Endothelial cell of umbilical vein (primary cell): Measurements from ENCODE around the gene GHRHR. TPM values are rescaled to one million over a fixed set of nuclear protein-coding genes. Genes with fewer than 3 reads are reported as not detected.

ENCODE experiments used
- BruUV-seq: library from RNA; stranded (reverse); fragments of 400-500 nt; replicated peaks from 2 replicates; lab custom pipeline; 2021; lab: Mats Ljungman, UMichigan
- CTCF ChIA-PET: fragments of 300-600, 350-600 bp; sonication (Branson Sonifier 250); formaldehyde crosslinking; loops from one replicate; lab custom pipeline; 2021; ENCODE audit warnings: antibody characterized with exemption, inconsistent platforms; lab: Charles Lee
- POLR2A ChIA-PET: fragments of 300-600, 350-600 bp; sonication (Branson Sonifier 250); formaldehyde crosslinking; loops from one replicate; lab custom pipeline; 2021; ENCODE audit warnings: antibody characterized with exemption, inconsistent platforms; lab: Charles Lee
- DNase-seq: peaks from one replicate; pipeline ENCODE4 v3.0.0-alpha.2; 2011; ENCODE audit warnings: low read depth, low spot score
- FAIRE-seq: peaks from 2 replicates; lab custom pipeline; 2011; peaks lifted over from hg19 to GRCh38; lab: Jason Lieb, UNC
- H2AFZ ChIP-seq: 2 replicates; pipeline ENCODE4 v1.6.0; 2012; ENCODE audit warnings: low read depth, low read length, control low read depth, inconsistent platforms
- H3K27ac ChIP-seq: 2 replicates; pipeline ENCODE4 v1.5.1; 2011; ENCODE audit warnings: low read depth, mild to moderate bottlenecking, control low read depth, low read length, moderate library complexity; ENCODE audit not compliant: insufficient read depth
- H3K27me3 ChIP-seq, 2 experiments: 2 replicates each; pipeline versions ENCODE4 v1.6.0 to v1.6.1; 2011; ENCODE audit warnings: low read length in 2 of 2, mixed read lengths in 1 of 2; ENCODE audit not compliant: control insufficient read depth in 2 of 2, insufficient read depth in 2 of 2
- H3K36me3 ChIP-seq, 2 experiments: 2 replicates in 1 of 2; 3 replicates in 1 of 2; pipeline ENCODE4 v1.5.1; 2011; ENCODE audit warnings: low read length in 2 of 2, mild to moderate bottlenecking in 1 of 2, moderate library complexity in 1 of 2; ENCODE audit not compliant: control insufficient read depth in 2 of 2, insufficient read depth in 2 of 2; ENCODE audit errors: extremely low read depth in 1 of 2
- H3K4me1 ChIP-seq: 3 replicates; pipeline ENCODE4 v1.5.1; 2011; ENCODE audit warnings: mild to moderate bottlenecking, low read length; ENCODE audit not compliant: control insufficient read depth, insufficient read depth; ENCODE audit errors: extremely low read depth
- H3K4me2 ChIP-seq: 2 replicates; pipeline ENCODE4 v1.6.1; 2011; ENCODE audit warnings: low read length, control low read depth, mixed read lengths; ENCODE audit not compliant: insufficient read depth
- H3K4me3 ChIP-seq, 3 experiments: fragments of 200-600 bp in 1 of 3; sonication (generic), shearing (Covaris generic) in 1 of 3; replicated peaks in 1 of 3; 2 replicates each; pipeline ENCODE4 v1.5.1; 2011 to 2016; ENCODE audit warnings: control low read depth in 3 of 3, low read length in 3 of 3, mild to moderate bottlenecking in 2 of 3, inconsistent platforms in 1 of 3, low read depth in 1 of 3, moderate library complexity in 1 of 3; ENCODE audit not compliant: insufficient read depth in 1 of 3
- H3K79me2 ChIP-seq: 2 replicates; pipeline ENCODE4 v1.6.0; 2012; ENCODE audit warnings: low read length, inconsistent platforms; ENCODE audit not compliant: control insufficient read depth, insufficient read depth
- H3K9ac ChIP-seq: replicated peaks from 2 replicates; pipeline ENCODE3; 2011; ENCODE audit warnings: low read length, control low read depth; ENCODE audit not compliant: insufficient read depth; ENCODE audit errors: extremely low read depth
- H3K9me1 ChIP-seq: replicated peaks from 3 replicates; pipeline ENCODE4 v1.6.0; 2011; ENCODE audit warnings: mild to moderate bottlenecking, low read length; ENCODE audit not compliant: control insufficient read depth, insufficient read depth; ENCODE audit errors: extremely low read depth
- H3K9me3 ChIP-seq: replicated peaks from 2 replicates; pipeline ENCODE4 v1.5.1; 2012; ENCODE audit warnings: low read length, inconsistent platforms; ENCODE audit not compliant: control insufficient read depth, insufficient read depth
- H4K20me1 ChIP-seq: replicated peaks from 2 replicates; pipeline ENCODE3; 2011; ENCODE audit warnings: mild to moderate bottlenecking, low read length; ENCODE audit not compliant: control insufficient read depth, insufficient read depth; ENCODE audit errors: extremely low read depth
- CTCF ChIP-seq, 2 donors: IDR thresholded peaks; 1 replicate in 1 of 2; 2 replicates in 1 of 2; pipeline ENCODE4 v1.5.1; 2011; ENCODE audit warnings: low read length in 2 of 2, mild to moderate bottlenecking in 2 of 2, moderate library complexity in 2 of 2, control low read depth in 1 of 2, inconsistent platforms in 1 of 2, low read depth in 1 of 2; ENCODE audit not compliant: insufficient read depth in 1 of 2; ENCODE audit errors: extremely low read depth in 1 of 2
- EZH2 ChIP-seq: IDR thresholded peaks from 2 replicates; pipeline ENCODE4 v1.6.1; 2012; ENCODE audit warnings: borderline replicate concordance, low read depth, mild to moderate bottlenecking, moderate library complexity, low read length, inconsistent platforms; ENCODE audit not compliant: severe bottlenecking
- FOS ChIP-seq: IDR thresholded peaks from 2 replicates; pipeline ENCODE4 v1.6.1; 2011; ENCODE audit warnings: mild to moderate bottlenecking, low read length, moderate library complexity, borderline replicate concordance; ENCODE audit not compliant: insufficient read depth
- JUN ChIP-seq: IDR thresholded peaks from 2 replicates; pipeline ENCODE4 v1.6.1; 2011; ENCODE audit warnings: borderline replicate concordance, low read depth; ENCODE audit not compliant: insufficient read length, insufficient read depth
- MAX ChIP-seq: IDR thresholded peaks from 2 replicates; pipeline ENCODE4 v1.6.1; 2011; ENCODE audit not compliant: insufficient read depth, insufficient read length
- MYC ChIP-seq: IDR thresholded peaks from one replicate; pipeline ENCODE4 v1.6.1; 2011; ENCODE audit warnings: mild to moderate bottlenecking, low read depth, low read length
- POLR2A ChIP-seq: IDR thresholded peaks from 2 replicates; pipeline ENCODE4 v1.6.1; 2012; ENCODE audit warnings: low read depth, mild to moderate bottlenecking, control low read depth, low read length
- dilution Hi-C: fragments of 300-500 bp; cut with MboI; formaldehyde crosslinking; loops from one replicate; pipeline ENCODE4 v1.15.0; 2019; ENCODE audit warnings: low sequenced_read_pairs; ENCODE audit not compliant: extremely low pct_ligation_motif_present
- intact Hi-C: fragments of 100-400 bp; cut with micrococcal nuclease; formaldehyde crosslinking; loops from one replicate; pipeline ENCODE4 v1.10.0; 2022
- polyA plus RNA-seq, 4 experiments: library from polyadenylated mRNA; depleted of rRNA in 3 of 4; stranded (reverse) in 3 of 4; unstranded in 1 of 4; fragments of >200 nt; gene quantifications; 2 replicates each; pipeline versions ENCODE4 v1.2.1 to v1.2.3, GENCODE V29; 2011 to 2012; ENCODE audit warnings: missing spikeins in 1 of 4
- total RNA-seq: library from RNA; stranded (reverse); gene quantifications from 2 replicates; pipeline ENCODE4 v1.2.3, GENCODE V29; 2021

Gene GHRHR
- total and polyA plus RNA-seq, 2 donors (not counting 3 experiments of a cell fraction or from before 2014, with no cell fraction given) = not detected

- FAIRE-seq (peak; percentile 26), DNase-seq (no peak)
- H3K4me2 ChIP-seq = no peak overlapping the region
- H3K27ac ChIP-seq = no peak overlapping the region
- BruUV-seq = no TSS peak
- H3K79me2 ChIP-seq = no peaks in the 10 kb centered on the region
- dilution Hi-C loops = no loop called here
- ChIA-PET POLR2A (no interaction called here), CTCF (interaction anchor here (1.0 to 1.5 kb wide), 2 partner anchors 32 to 205 kb away, joined by 3 to 5 read pairs; no protein-coding TSS in a partner anchor)
- H3K4me1 ChIP-seq = peaks cover 32% of the 10 kb centered on the region
- no peaks in the 10 kb centered on the region for H3K27me3 ChIP-seq
- no peak overlapping the region for H3K4me3 ChIP-seq
- H3K9ac ChIP-seq = no peak overlapping the region
- no peaks in the 10 kb centered on the region for H4K20me1 ChIP-seq
- H3K36me3 ChIP-seq = no peaks in the 10 kb centered on the region
- no peaks in the 10 kb centered on the region for H3K9me3 ChIP-seq
- H2AFZ ChIP-seq = peak overlapping the region; percentile 30
- intact Hi-C loops = no loop called here
- TF ChIP-seq FOS (no peak), JUN (no peak), POLR2A (no peak), MYC (no peak), CTCF (IDR thresholded peaks at IDR 0.05; ENCODE audit: extremely low read depth in 1 of 2, insufficient read depth in 1 of 2, low read depth in 1 of 2, low read length in 2 of 2) (no peak), EZH2 (no peak), MAX (no peak)
- no peaks in the 10 kb centered on the region for H3K9me1 ChIP-seq
Measured at GRCh38 chr7:30917216-30917893, 46.4 kb upstream of the GHRHR start.
